HG03457 (cell line): ENCODE data around the gene TRIM40.

Source experiments
- ATAC-seq: cut with Tn5 transposase; IDR thresholded peaks from one replicate; pipeline ENCODE4 v1.9.1; 2021; ENCODE audit warnings: moderate number of reproducible peaks; ENCODE audit not compliant: unreplicated experiment

Gene TRIM40

DNA sequence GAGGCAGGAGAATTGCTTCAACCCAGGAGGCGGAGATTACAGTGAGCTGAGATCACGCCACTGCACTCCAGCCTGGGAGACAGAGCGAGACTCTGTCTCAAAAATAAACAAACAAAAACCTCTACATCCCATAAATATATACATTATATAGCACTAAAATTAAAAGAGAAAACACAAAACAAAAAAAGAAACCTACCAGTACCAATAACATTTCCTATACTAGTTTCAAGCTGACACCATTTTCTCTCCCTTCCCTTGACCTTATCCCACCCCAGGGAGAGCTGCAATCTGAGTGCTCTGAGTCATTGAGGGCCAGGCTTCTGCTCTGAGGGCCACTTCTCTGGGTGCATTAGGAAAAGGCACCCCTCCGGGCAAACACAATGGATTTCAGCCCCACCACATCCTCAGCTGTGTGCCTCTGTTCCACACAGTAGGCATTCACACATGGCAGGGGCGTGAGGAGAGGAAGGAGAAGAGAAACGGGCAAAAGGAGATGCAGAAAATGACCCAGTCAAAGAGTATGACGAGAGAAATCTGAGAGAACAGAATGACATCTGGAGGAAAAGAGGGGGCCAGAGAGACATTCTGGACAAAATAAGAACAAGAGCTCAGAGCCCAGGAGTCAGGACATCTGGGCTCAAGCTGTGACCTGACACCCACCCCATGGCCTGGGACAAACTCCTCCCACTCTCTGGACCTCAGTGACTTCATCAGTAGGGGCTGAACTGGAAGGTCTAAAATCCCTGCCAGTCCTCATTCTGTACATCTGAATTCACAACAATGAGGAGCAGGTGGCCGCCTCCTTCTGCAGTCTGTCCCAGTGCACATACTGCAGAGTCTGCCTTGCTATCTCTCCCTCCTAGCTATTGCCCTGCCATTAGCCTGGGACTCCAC, 59.1 kb downstream of the TRIM40 start:
- no peak for ATAC-seq

DNA sequence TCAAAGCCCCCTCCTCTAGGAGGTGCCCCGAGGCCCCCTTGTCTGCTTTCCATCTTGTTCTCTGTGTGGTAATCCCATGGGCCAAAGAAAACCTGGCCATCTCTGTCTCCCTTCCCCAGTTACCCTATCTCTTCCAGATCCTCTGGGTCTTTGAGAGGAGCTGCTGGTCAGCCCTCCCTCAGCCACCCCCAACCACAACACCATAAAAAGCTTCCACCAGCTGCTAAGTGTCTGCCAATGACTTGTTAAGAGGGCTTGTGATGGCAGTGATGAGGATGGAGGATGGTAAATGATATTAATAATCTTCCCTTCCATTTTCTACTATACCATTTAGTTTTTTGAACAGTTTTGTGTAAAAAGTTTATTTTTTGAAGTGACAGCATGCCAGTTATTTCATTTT, 60.0 kb downstream of the TRIM40 start:
- no peak for ATAC-seq

- no peak for ATAC-seq
Measured at GRCh38 chr6:30196376-30196775, 60.4 kb downstream of the TRIM40 start.
